IPS DF 19.7 (cell line): Measurements from ENCODE around the gene SHISA4.
A peak's percentile ranks its signal among the peaks of the same experiment; 100 is the strongest.

Source experiments
- DNase-seq: peaks from one replicate; pipeline ENCODE4 v3.0.0-alpha.2; 2013; ENCODE audit warnings: low read depth, low spot score

Gene SHISA4

GRCh38 chr1:201881617-201882016 is 7.1 kb upstream of the SHISA4 start:
- no peak for DNase-seq

DNA sequence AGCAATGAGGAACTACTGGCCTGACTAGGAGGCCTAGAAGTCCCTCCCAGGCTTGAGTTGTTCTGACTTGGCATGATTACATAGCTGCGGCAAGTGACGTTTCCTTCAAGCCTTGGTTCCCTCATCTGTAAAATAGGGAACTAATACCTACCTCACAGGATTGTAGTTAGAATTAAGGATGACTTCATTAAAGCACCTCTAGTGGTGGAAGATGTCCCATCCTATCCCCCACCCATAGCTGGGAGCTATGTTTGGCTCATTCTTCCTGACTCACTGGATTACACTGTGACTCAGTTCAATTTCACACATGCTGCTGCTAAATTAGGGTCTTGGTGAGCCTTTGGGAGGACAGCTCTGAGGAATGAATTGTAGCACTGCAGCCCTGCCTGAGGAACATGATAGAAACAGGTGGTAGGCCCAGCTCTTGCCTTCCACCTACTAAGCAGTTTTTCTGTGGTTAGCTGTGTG is 6.0 kb upstream of the SHISA4 start:
- no peak for DNase-seq

- DNase-seq = no peak
Measured at GRCh38 chr1:201883266-201883665, 5.4 kb upstream of the SHISA4 start.

DNA sequence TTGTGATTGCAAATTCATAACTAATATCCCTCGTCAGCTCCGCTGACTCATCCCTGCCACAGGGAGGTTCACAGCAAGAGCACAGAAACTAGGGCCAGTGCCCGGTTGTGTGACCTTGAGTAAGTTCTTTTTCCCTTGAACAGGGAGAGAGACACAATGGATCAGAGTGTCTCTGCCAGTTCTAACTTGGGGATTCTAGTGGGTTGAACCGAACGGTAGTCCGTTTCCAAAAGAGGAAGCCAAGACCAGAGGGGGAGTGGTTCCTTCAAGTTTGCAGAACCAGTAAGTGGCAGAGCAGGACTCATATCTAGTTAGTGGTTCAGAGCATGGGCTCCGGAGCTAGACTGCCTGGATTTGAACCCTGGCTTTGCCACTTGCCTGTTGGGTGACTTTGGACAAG is 4.9 kb upstream of the SHISA4 start:
- DNase-seq = no peak

DNA sequence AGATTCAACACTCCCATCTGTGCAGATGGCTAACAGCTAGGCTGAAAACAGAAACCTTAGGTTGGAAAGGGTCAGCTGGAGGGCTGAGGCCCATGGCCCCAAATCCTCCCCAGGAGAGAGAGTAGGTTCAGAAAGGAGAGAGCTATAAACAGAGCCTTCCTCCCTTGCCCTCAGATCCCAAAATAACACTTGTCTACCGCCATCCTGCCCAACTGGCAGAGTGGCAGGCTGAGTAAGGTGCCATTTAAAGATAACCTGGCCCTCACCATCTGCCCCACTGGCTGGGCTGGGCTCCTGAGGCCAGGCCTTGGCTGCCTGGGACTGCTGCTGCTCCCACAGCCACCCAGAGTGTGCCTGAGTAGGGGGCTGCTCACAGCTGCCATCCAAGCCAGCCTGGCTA is 4.3 kb upstream of the SHISA4 start:
- DNase-seq = no peak

DNA sequence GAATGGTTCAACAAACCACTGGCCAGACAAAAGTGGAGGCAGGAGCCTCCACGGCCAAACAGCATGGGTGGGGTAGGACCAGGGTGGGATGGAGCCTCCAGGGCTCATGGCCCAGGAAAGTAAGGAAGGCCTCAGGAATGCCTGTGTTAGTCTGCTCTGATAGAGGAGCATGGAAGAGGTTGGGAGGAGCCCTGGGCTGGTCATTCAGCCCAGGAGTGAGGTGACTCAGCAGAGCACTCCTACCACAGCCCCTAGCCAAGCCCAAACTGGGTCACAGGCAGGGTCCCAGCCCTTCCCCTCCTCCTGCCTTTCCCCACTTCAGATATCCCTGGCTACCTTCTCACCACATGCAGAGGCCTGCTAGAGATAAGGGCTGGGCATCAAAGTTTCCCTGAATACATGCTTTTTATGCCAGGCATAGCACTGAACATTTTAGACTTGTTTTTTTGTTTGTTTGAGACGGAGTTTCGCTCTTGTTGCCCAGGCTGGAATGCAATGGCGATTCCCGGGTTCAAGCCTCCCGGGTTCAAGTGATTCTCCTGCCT is 3.1 kb upstream of the SHISA4 start:
- DNase-seq = no peak

GRCh38 chr1:201886103-201886885 is 2.4 kb upstream of the SHISA4 start:
- DNase-seq = no peak

DNA sequence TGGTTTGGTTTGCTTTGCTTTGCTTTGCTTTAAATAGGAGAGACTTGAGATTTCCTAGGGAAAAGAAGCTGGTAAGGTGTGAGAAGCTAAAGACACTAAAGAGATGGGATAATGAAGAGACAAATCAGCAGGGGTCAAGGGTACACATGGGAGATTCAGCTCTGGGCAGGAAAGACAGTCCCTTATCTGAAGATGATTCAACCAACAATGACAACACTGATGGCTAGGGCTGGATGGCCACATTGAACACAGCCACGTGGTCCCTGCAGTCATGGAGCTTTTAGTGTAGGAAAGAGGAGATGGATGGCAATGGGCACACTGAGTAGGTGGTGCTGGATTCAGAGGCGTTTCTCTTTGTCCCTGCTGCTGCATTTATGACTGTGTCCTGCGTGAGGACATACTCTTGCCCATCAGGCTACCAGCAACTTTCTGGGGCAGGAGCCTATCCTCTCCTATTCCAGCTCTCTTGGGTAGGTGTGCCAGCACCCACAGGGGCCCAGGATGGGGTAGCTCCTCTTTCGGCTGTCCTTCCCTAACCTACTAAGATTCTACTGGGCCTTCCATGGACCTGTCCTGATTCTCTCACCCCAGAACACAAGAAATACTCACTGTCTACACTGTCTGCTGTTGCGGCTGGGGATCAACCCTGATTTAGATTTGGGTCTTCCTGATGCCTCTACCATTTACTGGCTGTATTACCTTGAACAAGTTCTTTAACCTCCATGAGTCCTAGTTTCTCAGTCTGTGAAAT is 1.4 kb upstream of the SHISA4 start:
- no peak for DNase-seq

- no peak for DNase-seq
Measured at GRCh38 chr1:201889090-201889968, 631 bp downstream of the SHISA4 start.

DNA sequence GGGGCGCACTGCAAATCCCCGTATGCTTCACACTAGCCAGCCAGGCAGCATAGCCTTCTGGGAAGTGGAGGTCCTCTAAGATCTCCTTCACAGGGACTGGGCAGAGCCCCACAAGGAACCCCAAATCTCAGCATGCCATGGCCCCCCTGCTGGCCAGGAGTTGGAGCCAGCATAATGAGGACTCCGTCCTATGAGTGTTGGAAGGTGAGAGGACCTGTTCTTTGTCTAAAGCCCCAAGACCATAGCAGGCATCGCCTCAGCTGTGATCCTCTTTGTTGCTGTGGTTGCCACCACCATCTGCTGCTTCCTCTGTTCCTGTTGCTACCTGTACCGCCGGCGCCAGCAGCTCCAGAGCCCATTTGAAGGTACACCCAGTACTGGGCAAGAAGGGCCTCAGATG is 1.5 kb downstream of the SHISA4 start:
- no peak for DNase-seq

GRCh38 chr1:201890806-201891450 is 2.2 kb downstream of the SHISA4 start:
- no peak for DNase-seq

- DNase-seq = no peak
Measured at GRCh38 chr1:201891451-201892045, 2.9 kb downstream of the SHISA4 start.

DNA sequence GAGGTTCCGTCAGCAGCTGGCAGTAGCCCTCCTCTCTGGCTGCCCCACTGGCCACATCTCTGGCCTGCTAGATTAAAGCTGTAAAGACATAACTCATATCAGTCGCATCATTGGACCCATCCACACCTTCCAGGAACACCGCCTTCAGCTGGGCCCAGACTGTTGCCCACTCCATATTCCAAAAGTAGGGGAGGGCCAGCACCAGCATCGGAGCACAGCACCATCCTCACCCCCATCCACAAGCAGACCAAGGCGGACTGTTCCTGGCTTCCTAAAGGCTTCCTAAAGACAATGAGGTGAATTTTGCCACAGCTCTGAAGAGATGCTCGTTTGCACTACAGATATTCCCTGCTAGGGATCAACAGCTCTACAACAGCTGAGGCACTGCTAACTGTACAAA is 3.5 kb downstream of the SHISA4 start:
- DNase-seq = no peak

DNA sequence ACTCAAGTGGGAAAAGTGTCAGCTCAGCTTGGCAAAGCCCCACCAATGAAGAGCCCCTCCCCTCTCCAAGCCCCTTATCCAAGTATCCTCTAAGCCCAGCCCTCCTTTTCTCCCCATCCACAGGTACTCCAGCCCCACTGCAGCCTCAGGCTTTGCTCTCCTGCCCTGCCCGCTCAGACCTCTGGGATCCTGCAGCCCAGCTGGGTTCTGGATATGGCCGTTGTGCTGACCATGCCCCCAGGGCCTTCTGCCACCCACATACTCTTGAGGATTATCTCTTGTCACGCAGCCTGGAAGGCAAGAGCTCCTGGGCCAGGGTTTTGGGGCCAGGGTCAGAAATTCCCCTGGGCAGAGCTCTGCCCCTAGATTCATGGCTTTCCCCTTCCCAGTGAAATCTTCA is 4.7 kb downstream of the SHISA4 start:
- DNase-seq = no peak

GRCh38 chr1:201894343-201895119 is 5.8 kb downstream of the SHISA4 start:
- no peak for DNase-seq

- DNase-seq = no peak
Measured at GRCh38 chr1:201895120-201895665, 6.5 kb downstream of the SHISA4 start.

DNA sequence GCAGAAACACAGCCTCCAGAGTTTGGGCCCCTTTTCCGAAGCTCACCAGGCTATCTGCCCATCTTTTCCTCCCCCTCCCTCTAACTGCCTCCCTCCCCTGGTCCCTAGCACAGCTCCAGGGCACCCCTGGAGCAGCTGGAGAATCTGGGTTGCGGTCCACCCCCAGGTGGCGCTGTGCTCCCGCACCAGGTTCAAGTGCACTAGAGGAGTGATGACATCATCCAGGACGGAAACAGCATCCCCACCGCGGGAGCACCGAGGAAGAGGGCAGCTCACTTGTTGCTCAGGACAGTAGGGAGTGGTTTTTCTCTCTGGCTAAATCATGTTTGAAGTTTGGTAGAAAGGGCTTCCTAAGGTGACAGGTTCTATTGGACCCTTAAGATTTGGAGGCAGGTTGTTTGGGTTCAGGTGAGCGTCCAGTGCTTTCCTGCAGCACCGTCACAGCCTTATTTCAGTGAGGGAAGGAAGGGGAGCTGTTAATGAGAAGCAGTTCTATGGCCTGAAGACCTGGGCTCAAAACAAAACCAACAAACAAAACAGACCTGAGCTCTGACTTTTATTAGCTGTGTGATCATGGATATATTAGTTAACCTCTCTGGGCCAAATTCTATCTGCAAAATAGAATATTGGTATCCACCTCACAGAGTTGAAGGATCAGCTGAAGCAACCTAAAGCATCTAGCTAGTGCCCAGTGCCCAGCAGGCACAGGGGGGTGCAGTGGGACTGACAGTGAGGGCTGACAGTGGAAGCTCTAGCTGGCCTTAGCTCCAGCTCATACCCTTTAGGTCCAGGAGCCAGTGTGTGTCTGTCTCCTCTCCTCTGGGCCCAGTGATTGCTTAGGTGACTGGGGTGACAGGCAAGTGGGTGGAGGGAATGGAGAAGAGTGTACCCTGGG is 7.5 kb downstream of the SHISA4 start:
- peak; percentile 82 for DNase-seq

- no peak for DNase-seq
Measured at GRCh38 chr1:201896951-201897391, 8.3 kb downstream of the SHISA4 start.
